HAP-1 (cell line): Measurements from ENCODE around the gene MAMDC4.
A peak's percentile ranks its signal among the peaks of the same experiment; 100 is the strongest.

ENCODE experiments used
- DNase-seq, 2 experiments: peaks; one replicate each; pipeline ENCODE4 v3.0.0-alpha.2; 2016 to 2020; ENCODE audit warnings: low spot score in 2 of 2
- H3K27me3 ChIP-seq: fragments of 250-450 bp; sonication (Bioruptor Pico); 2 replicates; pipeline ENCODE4 v1.5.1; 2020; ENCODE audit warnings: low read depth, mild to moderate bottlenecking, moderate library complexity
- H3K36me3 ChIP-seq: fragments of 250-450 bp; sonication (Bioruptor Pico); replicated peaks from 2 replicates; pipeline ENCODE4 v1.5.1; 2020; ENCODE audit warnings: mild to moderate bottlenecking
- H3K4me1 ChIP-seq: fragments of 250-450 bp; sonication (Bioruptor Pico); 2 replicates; pipeline ENCODE4 v1.5.1; 2020; ENCODE audit warnings: mild to moderate bottlenecking
- H3K4me3 ChIP-seq: fragments of 250-450 bp; sonication (Bioruptor Pico); 2 replicates; pipeline ENCODE4 v1.5.1; 2020; ENCODE audit warnings: mild to moderate bottlenecking, moderate library complexity
- H3K9me3 ChIP-seq: fragments of 250-450 bp; sonication (Bioruptor Pico); 2 replicates; pipeline ENCODE4 v1.5.1; 2020; ENCODE audit warnings: mild to moderate bottlenecking, moderate library complexity
- in situ Hi-C: fragments of 300-500 bp; cut with MboI; formaldehyde crosslinking; loops from 3 replicates; pipeline ENCODE4 v1.14.3; 2020; ENCODE audit warnings: low sequenced_read_pairs, inconsistent platforms, mixed read lengths

The MAMDC4 gene

DNA sequence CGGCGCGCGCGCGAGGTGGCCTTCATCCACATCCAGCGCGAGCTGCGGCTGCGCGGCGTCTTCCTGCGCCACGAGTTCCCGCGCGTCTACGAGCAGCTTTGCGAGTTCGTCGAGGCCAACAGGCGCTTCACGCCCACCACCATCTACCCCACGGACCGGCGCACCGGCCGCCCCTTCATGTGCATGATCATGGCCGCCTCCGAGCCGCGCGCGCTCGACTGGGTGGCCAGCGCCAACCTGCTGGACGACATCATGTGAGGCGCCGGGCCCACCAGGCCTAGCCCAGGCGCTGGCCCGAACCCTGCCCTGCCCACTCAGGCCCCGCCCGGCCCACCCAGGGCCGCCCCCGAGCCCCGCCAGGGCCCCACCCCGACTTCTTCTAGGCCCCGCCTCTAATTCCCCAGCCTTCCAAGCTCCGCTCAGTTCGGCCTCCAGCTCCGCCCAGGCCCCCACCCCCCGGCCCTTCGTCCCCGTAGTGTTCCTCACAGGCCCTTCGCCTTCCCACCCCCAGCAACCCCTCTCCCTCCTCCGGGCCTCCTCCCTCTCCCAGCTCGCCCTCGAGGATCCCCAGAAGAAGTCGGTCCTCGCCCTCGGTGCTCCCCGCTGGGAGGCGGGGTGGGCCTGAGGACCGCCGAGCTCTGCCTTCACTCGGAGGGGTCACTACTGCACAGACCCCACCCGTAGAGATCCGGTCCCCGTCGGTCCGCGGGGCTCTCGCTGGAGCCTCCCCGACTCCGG lies 4.9 kb upstream of the MAMDC4 start:
- in situ Hi-C loops = no loop called here
- H3K27me3 ChIP-seq = no peaks in the 10 kb centered on the region
- H3K36me3 ChIP-seq = peaks cover 17% of the 10 kb centered on the region
- peak overlapping the region; percentile 75 for H3K4me3 ChIP-seq
- peak in 1 of 2 experiments; percentile 63 for DNase-seq
- no peaks in the 10 kb centered on the region for H3K9me3 ChIP-seq
- H3K4me1 ChIP-seq = peaks cover 27% of the 10 kb centered on the region

DNA sequence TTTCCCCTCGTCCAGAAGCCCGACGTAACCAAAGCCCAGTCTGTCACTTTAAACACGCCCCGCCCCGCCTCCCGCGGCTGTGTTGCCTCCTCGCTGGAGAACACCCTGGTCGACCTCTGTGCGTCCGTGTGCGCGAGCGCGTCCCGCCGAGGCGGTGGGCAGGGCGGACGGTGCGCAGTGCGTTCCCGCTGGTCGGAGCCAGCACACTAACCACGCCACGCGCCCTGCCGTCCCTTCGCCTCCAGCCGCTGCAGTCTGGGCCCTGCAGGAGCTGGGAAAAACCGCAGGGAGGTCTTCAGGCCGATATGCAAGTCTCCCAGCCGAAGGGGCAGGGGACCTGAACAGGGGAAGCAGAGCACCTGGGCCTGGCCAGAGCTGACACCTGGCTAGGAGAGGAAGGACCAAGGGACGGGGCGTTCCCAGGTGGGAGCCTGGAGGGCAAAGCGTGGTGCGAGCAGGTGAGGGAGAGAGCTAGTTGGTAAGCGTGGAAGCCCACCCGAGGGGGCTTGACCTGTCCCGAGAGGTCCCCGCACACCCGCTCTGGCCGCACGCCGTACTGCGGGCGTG lies 4.2 kb upstream of the MAMDC4 start:
- DNase-seq = peak in 1 of 2 experiments; percentile 80
- in situ Hi-C loops = no loop called here
- H3K27me3 ChIP-seq = no peaks in the 10 kb centered on the region
- peaks cover 17% of the 10 kb centered on the region for H3K36me3 ChIP-seq
- H3K4me3 ChIP-seq = peak overlapping the region; percentile 75
- H3K4me1 ChIP-seq = peaks cover 24% of the 10 kb centered on the region
- no peaks in the 10 kb centered on the region for H3K9me3 ChIP-seq

DNA sequence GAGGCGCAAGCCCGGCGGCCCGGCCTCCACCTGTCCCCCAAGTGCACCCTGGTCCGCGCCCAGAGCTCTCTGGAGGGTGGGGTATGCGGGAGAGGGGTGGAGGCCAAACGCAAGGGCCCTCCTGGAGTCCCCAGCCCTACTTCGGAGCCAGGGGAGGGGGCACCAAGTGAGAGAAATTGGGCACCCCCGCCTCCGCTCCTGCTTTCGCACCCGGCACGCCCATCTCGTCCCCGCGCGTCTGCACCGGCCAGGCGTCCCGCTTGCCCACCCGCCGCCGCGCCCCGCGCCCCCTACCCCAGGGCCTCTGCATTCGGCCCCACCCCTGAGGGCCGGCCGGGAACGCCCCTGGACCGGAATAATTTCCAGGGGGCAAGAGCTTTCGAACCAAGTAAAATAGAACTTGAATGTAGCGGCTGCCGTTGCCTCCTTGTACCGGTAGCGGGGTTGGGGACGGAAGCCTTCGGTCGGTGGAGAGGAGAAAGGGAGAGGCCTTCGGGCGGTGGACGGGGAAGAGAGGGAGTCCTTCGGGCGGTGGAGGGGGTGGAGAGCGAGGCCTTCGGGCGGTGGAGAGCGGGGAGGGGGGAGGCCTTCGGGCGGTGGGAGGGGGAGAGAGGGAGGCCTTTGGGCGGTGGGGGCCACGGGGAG lies 3.6 kb upstream of the MAMDC4 start:
- in situ Hi-C loops = no loop called here
- H3K27me3 ChIP-seq = no peaks in the 10 kb centered on the region
- peak overlapping the region; percentile 75 for H3K4me3 ChIP-seq
- peak; percentile 35 to 67 for DNase-seq
- H3K4me1 ChIP-seq = peaks cover 18% of the 10 kb centered on the region
- H3K9me3 ChIP-seq = no peaks in the 10 kb centered on the region
- H3K36me3 ChIP-seq = peaks cover 17% of the 10 kb centered on the region

DNA sequence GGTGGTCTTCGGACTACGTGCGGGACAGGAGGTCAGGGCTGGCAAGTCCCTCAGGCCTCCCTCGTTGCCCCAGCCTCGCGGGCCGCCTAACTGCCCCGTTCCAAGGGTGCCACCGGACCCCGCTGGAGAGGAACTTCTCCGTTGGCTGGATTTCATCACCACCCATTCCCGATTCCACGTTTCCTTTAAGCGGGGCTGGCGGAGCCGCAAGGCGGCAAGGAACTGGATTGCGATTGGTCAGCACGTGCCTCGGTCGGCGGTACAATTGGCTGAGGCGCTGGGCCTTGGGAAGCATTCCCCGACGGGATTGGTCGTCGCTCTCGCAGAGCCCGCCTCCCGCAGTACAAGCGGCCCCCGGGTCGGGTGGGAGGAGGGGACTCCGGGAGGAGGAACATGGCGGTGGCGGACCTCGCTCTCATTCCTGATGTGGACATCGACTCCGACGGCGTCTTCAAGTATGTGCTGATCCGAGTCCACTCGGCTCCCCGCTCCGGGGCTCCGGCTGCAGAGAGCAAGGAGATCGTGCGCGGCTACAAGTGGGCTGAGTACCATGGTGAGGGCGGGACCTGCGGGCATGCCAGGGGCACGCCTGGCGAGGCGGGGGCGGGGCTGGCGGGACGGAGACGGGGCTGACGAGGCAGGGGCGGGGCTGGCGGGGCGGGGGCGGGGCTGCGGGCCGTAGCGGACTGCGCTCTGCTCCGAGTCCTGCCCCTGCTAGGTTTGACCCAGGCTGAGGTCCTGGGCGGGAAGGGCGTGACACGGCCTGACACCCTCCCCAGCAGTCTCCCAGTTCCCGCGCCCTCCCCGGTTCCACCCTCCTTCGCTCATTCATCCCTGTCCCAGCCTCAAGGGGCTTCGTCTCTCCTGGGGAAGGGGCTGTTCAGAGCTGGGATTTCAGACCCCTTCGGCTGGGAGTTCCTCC lies 2.8 kb upstream of the MAMDC4 start, which contains the start of gene PHPT1:
TSS of gene PHPT1 (plus strand) at position 372 of the 922 bp plus-strand sequence. CDS start at position 394, 22 bp downstream.
- peaks cover 17% of the 10 kb centered on the region for H3K36me3 ChIP-seq
- H3K27me3 ChIP-seq = no peaks in the 10 kb centered on the region
- peaks cover 14% of the 10 kb centered on the region for H3K4me1 ChIP-seq
- no peaks in the 10 kb centered on the region for H3K9me3 ChIP-seq
- DNase-seq = peak; percentile 97 to 99
- in situ Hi-C loops = no loop called here
- peak within 1 kb of the TSS; percentile 75 for H3K4me3 ChIP-seq

- Histone ChIP-seq H3K27me3 (no peaks in the 10 kb centered on the region), H3K4me1 (peaks cover 14% of the 10 kb centered on the region), H3K36me3 (peaks cover 17% of the 10 kb centered on the region), H3K9me3 (no peaks in the 10 kb centered on the region), H3K4me3 (peak overlapping the region; percentile 75)
- DNase-seq = no peak
- in situ Hi-C loops = no loop called here
Measured at GRCh38 chr9:136849960-136850865, 1.9 kb upstream of the MAMDC4 start.

DNA sequence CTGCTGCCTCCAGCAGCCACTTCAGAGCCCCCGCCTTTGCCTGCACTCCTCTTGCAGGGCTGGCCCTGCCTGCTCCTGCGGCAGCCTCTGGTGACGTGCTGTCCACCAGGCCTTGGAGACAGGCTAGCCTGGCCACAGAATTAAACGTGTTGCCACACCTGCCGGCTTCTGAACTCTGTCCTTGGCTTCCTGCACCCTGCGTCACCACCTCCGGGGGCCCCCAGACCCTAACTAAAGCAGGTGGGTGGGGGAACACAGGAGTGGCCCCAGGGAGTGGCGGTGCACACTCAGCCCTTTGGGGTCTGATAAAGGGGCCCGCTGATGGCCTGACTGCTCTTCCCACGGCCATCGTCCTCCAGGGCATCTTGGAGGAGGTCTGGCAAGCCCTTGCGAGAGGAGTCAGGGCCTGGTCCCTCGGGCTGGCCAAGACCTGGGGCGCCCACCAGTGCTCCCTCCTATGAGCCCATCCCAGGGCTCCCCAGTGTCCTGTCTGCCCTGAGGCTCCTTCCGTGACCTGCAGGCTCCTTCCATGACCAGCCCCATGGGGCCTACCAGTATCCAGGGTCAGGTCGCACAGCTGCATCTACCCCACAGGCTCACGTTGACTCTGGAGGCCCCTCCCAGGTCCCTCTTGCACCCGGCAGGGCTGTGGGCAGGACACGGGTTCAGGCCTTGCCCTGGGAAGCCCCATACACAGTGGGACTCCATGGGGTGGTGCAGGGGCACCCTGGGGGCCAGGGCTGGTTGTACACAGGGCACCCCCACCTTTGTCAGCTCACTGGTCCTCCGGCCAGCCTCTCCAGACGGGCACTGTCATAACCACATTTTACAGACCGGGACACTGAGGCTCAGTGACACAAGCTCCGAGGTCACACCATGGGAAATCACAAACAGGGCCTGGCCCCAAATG lies 1.0 kb upstream of the MAMDC4 start:
- H3K36me3 ChIP-seq = peaks cover 17% of the 10 kb centered on the region
- peaks cover 14% of the 10 kb centered on the region for H3K4me1 ChIP-seq
- H3K9me3 ChIP-seq = no peaks in the 10 kb centered on the region
- no peaks in the 10 kb centered on the region for H3K27me3 ChIP-seq
- no peak for DNase-seq
- no peak overlapping the region for H3K4me3 ChIP-seq
- in situ Hi-C loops = no loop called here

DNA sequence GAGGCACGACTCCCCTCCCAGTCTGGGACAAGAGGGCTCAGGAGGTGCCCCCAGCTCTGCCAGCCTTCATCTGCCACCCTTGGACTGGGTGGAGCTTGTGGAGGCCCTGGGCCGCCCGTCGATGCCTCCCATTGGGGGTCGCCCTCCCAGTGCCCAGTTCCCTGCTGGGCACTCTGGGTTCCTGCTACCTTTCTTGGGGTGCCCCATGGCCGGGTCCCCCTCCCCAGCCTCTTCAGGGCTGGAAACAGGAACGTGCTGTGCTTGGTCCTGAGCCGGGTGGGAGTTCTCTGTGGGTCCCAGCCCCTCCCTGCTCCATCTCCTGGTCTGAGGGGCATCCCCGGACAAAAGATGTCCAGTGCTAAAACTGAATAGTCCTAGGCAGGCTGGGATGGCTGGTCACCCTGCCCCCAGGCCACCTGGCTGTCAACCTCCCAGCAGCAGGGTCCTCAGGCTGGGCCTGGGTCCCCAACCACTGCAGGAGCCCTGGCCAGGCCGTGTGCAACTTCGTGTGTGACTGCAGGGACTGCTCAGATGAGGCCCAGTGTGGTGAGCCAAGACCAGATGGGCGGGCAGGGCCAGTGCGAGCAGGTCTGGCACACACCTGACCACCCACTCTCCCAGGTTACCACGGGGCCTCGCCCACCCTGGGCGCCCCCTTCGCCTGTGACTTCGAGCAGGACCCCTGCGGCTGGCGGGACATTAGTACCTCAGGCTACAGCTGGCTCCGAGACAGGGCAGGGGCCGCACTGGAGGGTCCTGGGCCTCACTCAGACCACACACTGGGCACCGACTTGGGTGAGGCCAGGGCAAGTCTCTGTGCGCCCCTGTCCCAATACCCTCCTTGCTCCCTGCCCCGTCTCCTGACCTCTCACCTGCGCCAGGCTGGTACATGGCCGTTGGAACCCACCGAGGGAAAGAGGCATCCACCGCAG lies 784 bp downstream of the MAMDC4 start:
- peak in 1 of 2 experiments; percentile 11 for DNase-seq
- no peak overlapping the region for H3K4me3 ChIP-seq
- H3K4me1 ChIP-seq = peaks cover 9% of the 10 kb centered on the region
- no peaks in the 10 kb centered on the region for H3K9me3 ChIP-seq
- no peaks in the 10 kb centered on the region for H3K27me3 ChIP-seq
- peaks cover 17% of the 10 kb centered on the region for H3K36me3 ChIP-seq
- in situ Hi-C loops = no loop called here

DNA sequence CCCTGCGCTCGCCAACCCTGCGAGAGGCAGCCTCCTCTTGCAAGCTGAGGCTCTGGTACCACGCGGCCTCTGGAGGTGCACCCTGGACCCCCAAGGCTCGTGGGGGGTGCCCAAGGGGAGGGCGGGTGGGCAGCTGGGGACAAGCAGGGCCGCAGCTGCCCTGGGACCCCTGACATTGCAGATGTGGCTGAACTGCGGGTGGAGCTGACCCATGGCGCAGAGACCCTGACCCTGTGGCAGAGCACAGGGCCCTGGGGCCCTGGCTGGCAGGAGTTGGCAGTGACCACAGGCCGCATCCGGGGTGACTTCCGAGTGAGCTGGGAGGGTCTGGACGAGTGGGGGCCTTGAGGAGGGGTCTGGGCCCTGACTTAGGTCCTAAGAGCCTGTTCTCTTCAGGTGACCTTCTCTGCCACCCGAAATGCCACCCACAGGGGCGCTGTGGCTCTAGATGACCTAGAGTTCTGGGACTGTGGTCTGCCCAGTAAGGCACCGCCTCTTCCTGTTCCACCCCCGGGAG lies 1.5 kb downstream of the MAMDC4 start:
- DNase-seq = peak in 1 of 2 experiments; percentile 12
- in situ Hi-C loops = no loop called here
- H3K27me3 ChIP-seq = no peaks in the 10 kb centered on the region
- no peaks in the 10 kb centered on the region for H3K9me3 ChIP-seq
- peaks cover 8% of the 10 kb centered on the region; the same call in 1 of the 2 replicates for H3K4me1 ChIP-seq
- peaks cover 17% of the 10 kb centered on the region for H3K36me3 ChIP-seq
- H3K4me3 ChIP-seq = no peak overlapping the region

- Histone ChIP-seq H3K4me3 (no peak overlapping the region), H3K36me3 (peaks cover 17% of the 10 kb centered on the region), H3K9me3 (no peaks in the 10 kb centered on the region), H3K4me1 (peaks cover 8% of the 10 kb centered on the region; the same call in 1 of the 2 replicates), H3K27me3 (no peaks in the 10 kb centered on the region)
- peak in 1 of 2 experiments; percentile 13 for DNase-seq
- in situ Hi-C loops = no loop called here
Measured at GRCh38 chr9:136854113-136854841, 2.1 kb downstream of the MAMDC4 start.

- in situ Hi-C loops = no loop called here
- Histone ChIP-seq H3K27me3 (no peaks in the 10 kb centered on the region), H3K4me3 (no peak overlapping the region), H3K36me3 (peaks cover 17% of the 10 kb centered on the region), H3K4me1 (peaks cover 5% of the 10 kb centered on the region; the same call in 1 of the 2 replicates), H3K9me3 (no peaks in the 10 kb centered on the region)
- no peak for DNase-seq
Measured at GRCh38 chr9:136854842-136855460, 2.8 kb downstream of the MAMDC4 start.
